Astrocyte of the spinal cord (primary cell): Measurements from ENCODE around the gene TMA7B.

Source experiments
- DNase-seq: peaks from one replicate; pipeline ENCODE4 v3.0.0; 2011; ENCODE audit warnings: low read depth, low spot score
- H3K4me3 ChIP-seq: 2 replicates; pipeline ENCODE4 v1.5.1; 2011; ENCODE audit warnings: low read depth, mild to moderate bottlenecking, low read length, moderate library complexity
- CTCF ChIP-seq: IDR thresholded peaks from 2 replicates; pipeline ENCODE4 v1.5.1; 2012; ENCODE audit warnings: low read depth, mild to moderate bottlenecking, low read length, inconsistent platforms
- in situ Hi-C: cut with HindIII; loops from 2 replicates; pipeline ENCODE4 v1.10.0; 2017; ENCODE audit warnings: low sequenced_read_pairs

The TMA7B gene

GRCh38 chr22:39999144-39999757 is 39.1 kb downstream of the TMA7B start:
- TF ChIP-seq CTCF, result no peak
- no peak overlapping the region for H3K4me3 ChIP-seq
- DNase-seq, result peak; percentile 66
- in situ Hi-C loops, result no loop called here

- H3K4me3 ChIP-seq, result no peak overlapping the region
- in situ Hi-C loops, result no loop called here
- no peak for DNase-seq
- TF ChIP-seq CTCF, result no peak
Observed at GRCh38 chr22:40000171-40000570, 40.0 kb downstream of the TMA7B start.

- in situ Hi-C loops, result no loop called here
- H3K4me3 ChIP-seq, result no peak overlapping the region
- no peak for TF ChIP-seq CTCF
- DNase-seq, result no peak
Observed at GRCh38 chr22:40001106-40001505, 40.9 kb downstream of the TMA7B start.

- no peak for DNase-seq
- no peak for TF ChIP-seq CTCF
- in situ Hi-C loops, result no loop called here
- H3K4me3 ChIP-seq, result no peak overlapping the region
Observed at GRCh38 chr22:40001800-40002577, 41.8 kb downstream of the TMA7B start.

- H3K4me3 ChIP-seq, result no peak overlapping the region
- in situ Hi-C loops, result no loop called here
- DNase-seq, result no peak
- no peak for TF ChIP-seq CTCF
Observed at GRCh38 chr22:40002935-40003715, 42.9 kb downstream of the TMA7B start.

- in situ Hi-C loops, result no loop called here
- no peak overlapping the region for H3K4me3 ChIP-seq
- no peak for DNase-seq
- no peak for TF ChIP-seq CTCF
Observed at GRCh38 chr22:40004836-40005235, 44.6 kb downstream of the TMA7B start.
